H9 (cell line): ENCODE results near the gene MED9. TPM values are rescaled to one million over a fixed set of nuclear protein-coding genes. Genes with fewer than 3 reads are reported as not detected.

ENCODE experiments used
- DNase-seq: peaks from one replicate; pipeline ENCODE4 v3.0.0-alpha.2; 2017
- H2AFZ ChIP-seq: one replicate; pipeline ENCODE4 v1.6.1; 2013; ENCODE audit warnings: mild to moderate bottlenecking, low read length, control low read depth, moderate library complexity
- H2AK5ac ChIP-seq: 2 replicates; pipeline ENCODE4 v1.6.1; 2013; ENCODE audit warnings: low read length, control low read depth, mixed read lengths; ENCODE audit not compliant: insufficient read length
- H2BK120ac ChIP-seq: one replicate; pipeline ENCODE4 v1.6.1; 2013; ENCODE audit warnings: low read depth, mild to moderate bottlenecking, low read length, control low read depth, inconsistent platforms; ENCODE audit not compliant: poor library complexity, severe bottlenecking
- H2BK12ac ChIP-seq: 2 replicates; pipeline ENCODE4 v1.6.1; 2013; ENCODE audit warnings: low read length, control low read depth, mixed read lengths, low read depth; ENCODE audit not compliant: insufficient read length
- H2BK15ac ChIP-seq: 2 replicates; pipeline ENCODE4 v1.6.1; 2013; ENCODE audit warnings: low read depth, low read length, control low read depth
- H2BK20ac ChIP-seq: one replicate; pipeline ENCODE4 v1.6.1; 2013; ENCODE audit warnings: low read depth, mild to moderate bottlenecking, low read length, control low read depth, inconsistent platforms; ENCODE audit not compliant: poor library complexity, severe bottlenecking
- H2BK5ac ChIP-seq: 2 replicates; pipeline ENCODE4 v1.6.1; 2013; ENCODE audit warnings: low read length, control low read depth, mixed read lengths; ENCODE audit not compliant: insufficient read length
- H3K14ac ChIP-seq: 2 replicates; pipeline ENCODE4 v1.6.1; 2013; ENCODE audit warnings: low read length, control low read depth; ENCODE audit not compliant: insufficient read depth
- H3K18ac ChIP-seq: 2 replicates; pipeline ENCODE4 v1.6.1; 2013; ENCODE audit warnings: low read depth, mild to moderate bottlenecking, mixed read lengths, low read length, control low read depth; ENCODE audit not compliant: insufficient read length
- H3K23ac ChIP-seq: 2 replicates; pipeline ENCODE4 v1.6.1; 2013; ENCODE audit warnings: low read length, control low read depth, mixed read lengths, low read depth; ENCODE audit not compliant: insufficient read length
- H3K23me2 ChIP-seq: 2 replicates; pipeline ENCODE4 v1.6.1; 2013; ENCODE audit warnings: low read depth, mild to moderate bottlenecking, mixed read lengths, low read length, control low read depth; ENCODE audit not compliant: insufficient read length, poor library complexity, severe bottlenecking
- H3K27ac ChIP-seq: 2 replicates; pipeline ENCODE4 v1.5.1; 2013; ENCODE audit warnings: low read length, control low read depth, mixed read lengths, low read depth; ENCODE audit not compliant: insufficient read length
- H3K27me3 ChIP-seq: 2 replicates; pipeline ENCODE4 v1.6.1; 2013; ENCODE audit warnings: low read length, control low read depth, inconsistent platforms; ENCODE audit not compliant: insufficient read depth
- H3K4ac ChIP-seq: 2 replicates; pipeline ENCODE4 v1.6.1; 2013; ENCODE audit warnings: low read depth, mild to moderate bottlenecking, control low read depth, inconsistent platforms, low read length, moderate library complexity
- H3K4me1 ChIP-seq: 2 replicates; pipeline ENCODE4 v1.6.1; 2013; ENCODE audit warnings: low read length, control low read depth, inconsistent platforms; ENCODE audit not compliant: insufficient read depth
- H3K4me2 ChIP-seq: 2 replicates; pipeline ENCODE4 v1.6.1; 2013; ENCODE audit warnings: low read length, control low read depth, mixed read lengths; ENCODE audit not compliant: insufficient read length, insufficient read depth
- H3K56ac ChIP-seq: 2 replicates; pipeline ENCODE4 v1.6.1; 2013; ENCODE audit warnings: low read depth, mild to moderate bottlenecking, mixed read lengths, low read length, control low read depth; ENCODE audit not compliant: insufficient read length
- H3K79me1 ChIP-seq: 2 replicates; pipeline ENCODE4 v1.6.1; 2013; ENCODE audit warnings: low read depth, mild to moderate bottlenecking, moderate library complexity, low read length, control low read depth, inconsistent platforms; ENCODE audit not compliant: insufficient read depth, poor library complexity, severe bottlenecking
- H3K79me2 ChIP-seq: 2 replicates; pipeline ENCODE4 v1.6.1; 2013; ENCODE audit warnings: low read length, control low read depth, inconsistent platforms; ENCODE audit not compliant: insufficient read depth
- H3K9ac ChIP-seq: 2 replicates; pipeline ENCODE4 v1.6.1; 2013; ENCODE audit warnings: low read length, control low read depth, mixed read lengths; ENCODE audit not compliant: insufficient read length; ENCODE audit errors: extremely low read depth
- H3K9me3 ChIP-seq: one replicate; pipeline ENCODE4 v1.6.1; 2013; ENCODE audit warnings: low read depth, low read length, inconsistent platforms; ENCODE audit not compliant: control insufficient read depth
- H3T11ph ChIP-seq: one replicate; pipeline ENCODE4 v1.6.1; 2013; ENCODE audit warnings: mild to moderate bottlenecking, low read length, control low read depth, inconsistent platforms
- H4K20me1 ChIP-seq: one replicate; pipeline ENCODE4 v1.6.1; 2013; ENCODE audit not compliant: control insufficient read depth, insufficient read length, insufficient read depth
- H4K5ac ChIP-seq: 2 replicates; pipeline ENCODE4 v1.6.1; 2013; ENCODE audit warnings: low read depth, mild to moderate bottlenecking, mixed read lengths, low read length, control low read depth; ENCODE audit not compliant: insufficient read length
- H4K8ac ChIP-seq: replicated peaks from 2 replicates; pipeline ENCODE4 v1.6.1; 2013; ENCODE audit warnings: low read length, control low read depth, mixed read lengths, low read depth; ENCODE audit not compliant: insufficient read length
- H4K91ac ChIP-seq: 2 replicates; pipeline ENCODE4 v1.6.1; 2013; ENCODE audit warnings: low read depth, mild to moderate bottlenecking, moderate library complexity, mixed read lengths, low read length, control low read depth; ENCODE audit not compliant: insufficient read length
- H3K27ac Mint-ChIP-seq, 3 experiments: 2 replicates in 2 of 3; 3 replicates in 1 of 3; pipeline ENCODE4 v1.8.0; 2020 to 2021; ENCODE audit warnings: mixed read lengths in 3 of 3, mild to moderate bottlenecking in 1 of 3, moderate library complexity in 1 of 3
- H3K27me3 Mint-ChIP-seq: 2 replicates; pipeline ENCODE4 v1.8.0; 2021; ENCODE audit warnings: low read depth, mild to moderate bottlenecking, moderate library complexity, mixed read lengths
- H3K36me3 Mint-ChIP-seq, 3 experiments: 2 replicates in 2 of 3; 3 replicates in 1 of 3; pipeline ENCODE4 v1.8.0; 2020 to 2021; ENCODE audit warnings: low read depth in 3 of 3, mixed read lengths in 3 of 3; ENCODE audit not compliant: insufficient read depth in 1 of 3
- H3K4me1 Mint-ChIP-seq, 2 experiments: 2 replicates each; pipeline ENCODE4 v1.8.0; 2020; ENCODE audit warnings: mixed read lengths in 2 of 2
- H3K4me3 Mint-ChIP-seq, 2 experiments: 2 replicates in 1 of 2; 3 replicates in 1 of 2; pipeline ENCODE4 v1.8.0; 2020 to 2021; ENCODE audit warnings: mild to moderate bottlenecking in 2 of 2, mixed read lengths in 2 of 2, moderate library complexity in 1 of 2
- H3K9me3 Mint-ChIP-seq, 2 experiments: 2 replicates in 1 of 2; 3 replicates in 1 of 2; pipeline ENCODE4 v1.8.0; 2020; ENCODE audit warnings: mild to moderate bottlenecking in 2 of 2, mixed read lengths in 2 of 2, moderate library complexity in 1 of 2
- CTCF ChIP-seq: fragments of 200-600 bp; sonication (generic); conservative IDR thresholded peaks from 3 replicates; pipeline ENCODE4 v1.8.0; 2021; ENCODE audit warnings: antibody characterized with exemption, mild to moderate bottlenecking
- WGBS: extraction: QIAGEN DNeasy Blood & Tissue Kit; methylation state at CpG from one replicate; pipeline ENCODE4 v1.1.7; 2013; ENCODE audit warnings: missing lambda C conversion rate, low lambda C conversion rate, mixed read lengths; ENCODE audit not compliant: insufficient read length; ENCODE audit errors: extremely low coverage; 5-methylcytosine and 5-hydroxymethylcytosine counted together
- total RNA-seq: library from RNA; stranded (reverse); gene quantifications from 2 replicates; pipeline ENCODE4 v1.2.1, GENCODE V29; 2021

MED9 gene
- total RNA-seq, 1 experiment from 2014 or later, result 20.0 TPM

- H3K36me3 Mint-ChIP-seq, result no peaks in the 10 kb centered on the region
Observed at GRCh38 chr17:17472333-17472920, 4.4 kb upstream of the MED9 start.

More at GRCh38 chr17:17472333-17472920, 4.4 kb upstream of the MED9 start:
- no peak overlapping the region for H2BK120ac ChIP-seq
- no peaks in the 10 kb centered on the region for H3K79me1 ChIP-seq
- H3K27ac Mint-ChIP-seq, result no peak overlapping the region
- no peak overlapping the region for H2BK20ac ChIP-seq
- no peak overlapping the region for H3K4me3 Mint-ChIP-seq
- WGBS, result no CpG with 5 or more reads among the region's 8 CpGs
- H3T11ph ChIP-seq, result no peak overlapping the region
- H3K18ac ChIP-seq, result no peak overlapping the region
- no peak overlapping the region for H3K23ac ChIP-seq
- no peaks in the 10 kb centered on the region for H3K9me3 ChIP-seq
- no peaks in the 10 kb centered on the region for H3K4me1 ChIP-seq
- peaks cover under 1% of the 10 kb centered on the region for H3K23me2 ChIP-seq
- no peak overlapping the region for H4K8ac ChIP-seq
- no peak for DNase-seq
- H2AK5ac ChIP-seq, result no peak overlapping the region
- H3K4ac ChIP-seq, result no peak overlapping the region
- no peaks in the 10 kb centered on the region; a peak in 1 of 5 replicates for H3K9me3 Mint-ChIP-seq
- no peaks in the 10 kb centered on the region for H4K20me1 ChIP-seq
- no peak overlapping the region for H3K14ac ChIP-seq
- H2BK5ac ChIP-seq, result no peak overlapping the region
- no peak overlapping the region for H2BK12ac ChIP-seq
- H4K5ac ChIP-seq, result no peak overlapping the region
- no peak overlapping the region for H3K56ac ChIP-seq
- TF ChIP-seq CTCF, result no peak
- H3K27me3 ChIP-seq, result no peaks in the 10 kb centered on the region
- no peak overlapping the region for H3K27ac ChIP-seq
- H3K79me2 ChIP-seq, result no peaks in the 10 kb centered on the region
- H3K27me3 Mint-ChIP-seq, result peaks cover 40% of the 10 kb centered on the region
- no peak overlapping the region for H3K9ac ChIP-seq
- H2BK15ac ChIP-seq, result no peak overlapping the region
- no peak overlapping the region for H3K4me2 ChIP-seq
- H3K4me1 Mint-ChIP-seq, result peaks cover 3 to 5% of the 10 kb centered on the region in 2 experiments; a peak in 3 of 4 replicates
- no peak overlapping the region for H4K91ac ChIP-seq
- H2AFZ ChIP-seq, result no peak overlapping the region
